ENCODE data around the gene CNTNAP2. TPM values are rescaled to one million over a fixed set of nuclear protein-coding genes. Genes with fewer than 3 reads are reported as not detected.

The CNTNAP2 gene
- total and polyA plus RNA-seq, 4 donors = 0.14 to 2.3 (median 1.1) TPM

- no peak for TF ChIP-seq REST (IDR thresholded peaks at IDR 0.05)
- TF ChIP-seq HNF4A (conservative IDR thresholded peaks at IDR 0.05) = no peak
- no peak for TF ChIP-seq HNF4G (IDR thresholded peaks at IDR 0.05)
Measured at GRCh38 chr7:147510201-147510542, 1393.6 kb downstream of the CNTNAP2 start (continued).

GRCh38 chr7:147510923-147511322 is 1394.3 kb downstream of the CNTNAP2 start:
- Histone ChIP-seq H3K36me3 (ENCODE audit: control insufficient read depth in 4 of 4, insufficient read depth in 3 of 4, low read depth in 1 of 4, low read length in 3 of 4) (no peaks in the 10 kb centered on the region), H3K9ac (ENCODE audit: low read depth in 1 of 2, low read length in 2 of 2) (no peak overlapping the region), H3K4me1 (ENCODE audit: control insufficient read depth in 4 of 4, insufficient read depth in 4 of 4, low read length in 3 of 4) (no peaks in the 10 kb centered on the region), H3K9me3 (ENCODE audit: control insufficient read depth in 4 of 4, low read length in 3 of 4) (no peaks in the 10 kb centered on the region), H3K27me3 (ENCODE audit: control insufficient read depth in 4 of 4, insufficient read depth in 4 of 4, low read length in 3 of 4) (peaks cover 0 to 3% (median 0%) of the 10 kb centered on the region in 4 donors), H3K27ac (ENCODE audit: low read depth in 1 of 2, low read length in 2 of 2) (no peak overlapping the region), H3K4me3 (ENCODE audit: low read depth in 1 of 3, low read length in 3 of 3) (no peak overlapping the region)
- WGBS = 66% methylated on average over 4 of the region's 4 CpGs
- TF ChIP-seq HNF4G (IDR thresholded peaks at IDR 0.05) = no peak
- no peak for TF ChIP-seq TAF1 (conservative IDR thresholded peaks at IDR 0.05)
- no peak for TF ChIP-seq EGR1 (IDR thresholded peaks at IDR 0.05; ENCODE audit: low read depth in 2 of 2)
- no peak for TF ChIP-seq FOXA2 (IDR thresholded peaks at IDR 0.05)
- no peak for TF ChIP-seq MAX (IDR thresholded peaks at IDR 0.05)
- TF ChIP-seq ATF3 (IDR thresholded peaks at IDR 0.05) = no peak
- TF ChIP-seq YY1 (IDR thresholded peaks at IDR 0.05) = no peak
- TF ChIP-seq RAD21 (IDR thresholded peaks at IDR 0.05) = no peak
- no peak for TF ChIP-seq NR2F2 (IDR thresholded peaks at IDR 0.05)
- no peak for TF ChIP-seq GABPA (IDR thresholded peaks at IDR 0.05 in 1 of 2, conservative IDR thresholded peaks at IDR 0.05 in 1 of 2)
- TF ChIP-seq ZBTB33 (IDR thresholded peaks at IDR 0.05) = no peak
- DNase-seq (ENCODE audit: low spot score) = no peak

- H3K4me3 ChIP-seq (ENCODE audit: low read depth in 1 of 3, low read length in 3 of 3) = no peak overlapping the region
- no peak overlapping the region for H3K27ac ChIP-seq (ENCODE audit: low read depth in 1 of 2, low read length in 2 of 2)
- no peaks in the 10 kb centered on the region for H3K4me1 ChIP-seq (ENCODE audit: control insufficient read depth in 4 of 4, insufficient read depth in 4 of 4, low read length in 3 of 4)
- H3K36me3 ChIP-seq (ENCODE audit: control insufficient read depth in 4 of 4, insufficient read depth in 3 of 4, low read depth in 1 of 4, low read length in 3 of 4) = no peaks in the 10 kb centered on the region
- no peaks in the 10 kb centered on the region for H3K27me3 ChIP-seq (ENCODE audit: control insufficient read depth in 4 of 4, insufficient read depth in 4 of 4, low read length in 3 of 4)
- WGBS = 71% methylated on average over 4 of the region's 4 CpGs
- H3K9ac ChIP-seq (ENCODE audit: low read depth in 1 of 2, low read length in 2 of 2) = no peak overlapping the region
- no peak for DNase-seq (ENCODE audit: low spot score)
- TF ChIP-seq FOXA2 (IDR thresholded peaks at IDR 0.05) = no peak
- TF ChIP-seq SP1 (IDR thresholded peaks at IDR 0.05) = no peak
- TF ChIP-seq REST (IDR thresholded peaks at IDR 0.05) = no peak
- no peak for TF ChIP-seq RAD21 (IDR thresholded peaks at IDR 0.05)
- no peak for TF ChIP-seq HNF4G (IDR thresholded peaks at IDR 0.05)
- no peak for TF ChIP-seq ZBTB33 (IDR thresholded peaks at IDR 0.05)
- TF ChIP-seq MAX (IDR thresholded peaks at IDR 0.05) = no peak
- no peak for TF ChIP-seq TAF1 (conservative IDR thresholded peaks at IDR 0.05)
- no peaks in the 10 kb centered on the region for H3K9me3 ChIP-seq (ENCODE audit: control insufficient read depth in 4 of 4, low read length in 3 of 4)
Measured at GRCh38 chr7:147513451-147513850, 1396.8 kb downstream of the CNTNAP2 start.
